Panc1 (cell line): ENCODE data around the gene ASPN. TPM values are rescaled to one million over a fixed set of nuclear protein-coding genes. Genes with fewer than 3 reads are reported as not detected.
"Not testable (repeated sequence)": the region's sequence is repeated elsewhere in the genome, so short reads cannot be mapped to it uniquely, and the experiment has no call there.

ENCODE experiments used
- ATAC-seq: fragments of 200-7000 bp; cut with Tn5 transposase; 2 replicates; pipeline ENCODE4 v1.9.1; 2020; ENCODE audit warnings: mild to moderate bottlenecking, moderate library complexity
- BruUV-seq: library from RNA; stranded (reverse); fragments of 400-500 nt; replicated peaks from 2 replicates; lab custom pipeline; 2021; lab: Mats Ljungman, UMichigan
- CTCF ChIA-PET: fragments of 300-600 bp; sonication (Branson Sonifier 250); formaldehyde crosslinking; loops from one replicate; lab custom pipeline; 2022; ENCODE audit warnings: antibody characterized with exemption; lab: Charles Lee
- POLR2A ChIA-PET: fragments of 300-600 bp; sonication (Branson Sonifier 250); formaldehyde crosslinking; loops from one replicate; lab custom pipeline; 2022; ENCODE audit warnings: antibody characterized with exemption; lab: Charles Lee
- DNase-seq: peaks from one replicate; pipeline ENCODE4 v3.0.0-alpha.2; 2010; ENCODE audit warnings: low read depth, low spot score
- H3K27ac ChIP-seq: 2 replicates; pipeline ENCODE4 v1.5.1; 2011; ENCODE audit warnings: mild to moderate bottlenecking, low read length, inconsistent platforms
- H3K27me3 ChIP-seq: fragments of 200-500 bp; sonication (Bioruptor generic); 2 replicates; pipeline ENCODE4 v1.6.0; 2014; ENCODE audit warnings: low read length, inconsistent platforms; ENCODE audit not compliant: control insufficient read depth, insufficient read depth
- H3K36me3 ChIP-seq: fragments of 200-500 bp; sonication (Bioruptor generic); 2 replicates; pipeline ENCODE4 v1.5.1; 2014; ENCODE audit warnings: inconsistent platforms, mild to moderate bottlenecking, low read length, moderate library complexity; ENCODE audit not compliant: control insufficient read depth, insufficient read depth
- H3K4me1 ChIP-seq: 2 replicates; pipeline ENCODE4 v1.5.1; 2011; ENCODE audit warnings: inconsistent platforms, mild to moderate bottlenecking, low read length, moderate library complexity; ENCODE audit not compliant: control insufficient read depth, insufficient read depth
- H3K4me3 ChIP-seq, 2 experiments: 2 replicates each; pipeline ENCODE4 v1.5.1; 2011 to 2012; ENCODE audit warnings: low read depth in 2 of 2, low read length in 2 of 2, mild to moderate bottlenecking in 2 of 2, inconsistent platforms in 1 of 2, moderate library complexity in 1 of 2
- H3K9me3 ChIP-seq: fragments of 200-500 bp; sonication (Bioruptor generic); 2 replicates; pipeline ENCODE4 v1.5.1; 2014; ENCODE audit warnings: low read depth, mild to moderate bottlenecking, inconsistent platforms, low read length, moderate library complexity; ENCODE audit not compliant: control insufficient read depth, insufficient read depth
- CTCF ChIP-seq: fragments of 450-650 bp; IDR thresholded peaks from 2 replicates; pipeline ENCODE4 v1.5.1; 2017; ENCODE audit warnings: mild to moderate bottlenecking
- POLR2AphosphoS5 ChIP-seq: IDR thresholded peaks from 2 replicates; pipeline ENCODE4 v1.6.1; 2012; ENCODE audit warnings: mild to moderate bottlenecking, low read depth, low read length, moderate library complexity
- SIN3A ChIP-seq: IDR thresholded peaks from 2 replicates; pipeline ENCODE4 v1.6.1; 2012; ENCODE audit warnings: low read depth, mild to moderate bottlenecking, low read length, moderate library complexity, borderline replicate concordance; ENCODE audit not compliant: insufficient read depth
- TCF7L2 ChIP-seq: IDR thresholded peaks from 2 replicates; pipeline ENCODE4 v1.6.1; 2011; ENCODE audit warnings: mild to moderate bottlenecking, low read depth, low read length, inconsistent platforms
- in situ Hi-C: cut with HindIII; loops from 2 replicates; pipeline ENCODE4 v1.10.0; 2016; ENCODE audit warnings: low sequenced_read_pairs, low pct_unique_long_range_greater_than_20kb
- intact Hi-C: fragments of 100-400 bp; cut with micrococcal nuclease; formaldehyde crosslinking; loops from one replicate; pipeline ENCODE4 v1.10.0; 2022; ENCODE audit not compliant: unreplicated experiment
- total RNA-seq: library from RNA; stranded (reverse); gene quantifications from one replicate; pipeline ENCODE4 v1.2.1, GENCODE V29; 2021; ENCODE audit not compliant: unreplicated experiment
- TF ChIP-seq, protein P1 (sequence below), 2 experiments: IDR thresholded peaks; 2 replicates each; pipeline ENCODE4 v1.6.1; 2011 to 2012; ENCODE audit warnings: low read depth in 2 of 2, control low read depth in 1 of 2, low read length in 1 of 2, mild to moderate bottlenecking in 1 of 2, moderate library complexity in 1 of 2; ENCODE audit not compliant: insufficient read depth in 1 of 2

Gene ASPN
- total RNA-seq, 1 experiment from 2014 or later: not detected

DNA sequence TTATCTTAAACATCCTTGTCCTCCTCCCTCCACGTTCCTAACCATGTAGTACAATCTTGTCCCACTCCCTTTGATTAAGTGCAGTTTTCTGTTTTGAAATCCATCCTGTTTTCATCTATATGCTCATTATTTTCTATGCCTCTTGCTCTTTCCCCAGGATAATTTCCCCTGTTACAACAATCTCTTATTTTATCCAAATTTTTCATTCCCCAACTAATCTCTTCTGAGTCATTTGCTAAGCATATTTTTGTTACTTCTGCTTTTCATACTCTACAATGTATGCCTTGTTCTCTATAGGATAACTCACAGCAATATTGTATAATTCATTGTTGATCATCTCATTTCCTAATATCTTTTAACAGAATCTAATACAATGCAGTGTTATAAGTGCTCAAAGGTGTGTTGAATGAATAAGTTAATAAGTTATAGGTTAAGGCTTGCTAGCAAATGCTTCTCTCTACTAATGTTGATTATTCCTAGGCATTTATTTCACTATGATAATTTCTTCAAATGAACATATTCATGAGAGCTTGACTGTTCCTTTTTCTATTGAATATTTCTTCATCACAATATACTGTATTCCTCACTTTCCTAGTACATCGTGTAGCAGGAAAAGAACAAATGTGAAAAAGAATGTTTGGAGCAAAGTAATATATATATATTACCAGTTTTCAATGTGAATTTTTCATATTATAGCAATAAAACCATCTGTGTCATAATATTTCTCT is 59.5 kb downstream of the ASPN start:
- POLR2A ChIA-PET: no interaction called here
- CTCF ChIA-PET: no interaction called here
- DNase-seq: no peak

DNA sequence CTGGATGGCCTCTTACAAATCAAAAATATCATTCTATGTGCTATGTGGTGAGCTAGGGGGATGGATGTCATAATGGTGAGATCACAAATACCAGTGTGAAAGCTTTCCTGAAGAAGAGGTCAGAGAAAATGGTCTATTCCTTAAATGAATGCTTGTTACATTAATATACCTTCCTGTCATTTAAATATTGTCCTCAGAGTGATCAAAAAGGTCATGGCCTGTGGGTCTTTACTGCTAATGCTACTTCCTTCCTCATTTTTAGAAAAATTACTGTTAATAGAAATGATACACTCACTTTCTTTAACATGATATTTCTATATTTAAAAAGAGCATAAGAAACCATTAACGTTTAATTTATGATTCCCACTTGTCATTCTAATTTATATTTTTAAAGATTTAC is 67.7 kb downstream of the ASPN start:
- CTCF ChIA-PET: no interaction called here
- intact Hi-C loops (no loop called here), in situ Hi-C loops (no loop called here)
- TF ChIP-seq SIN3A (no peak), CTCF (no peak), TCF7L2 (no peak), POLR2AphosphoS5 (no peak)
- TF ChIP-seq, protein P1, sequence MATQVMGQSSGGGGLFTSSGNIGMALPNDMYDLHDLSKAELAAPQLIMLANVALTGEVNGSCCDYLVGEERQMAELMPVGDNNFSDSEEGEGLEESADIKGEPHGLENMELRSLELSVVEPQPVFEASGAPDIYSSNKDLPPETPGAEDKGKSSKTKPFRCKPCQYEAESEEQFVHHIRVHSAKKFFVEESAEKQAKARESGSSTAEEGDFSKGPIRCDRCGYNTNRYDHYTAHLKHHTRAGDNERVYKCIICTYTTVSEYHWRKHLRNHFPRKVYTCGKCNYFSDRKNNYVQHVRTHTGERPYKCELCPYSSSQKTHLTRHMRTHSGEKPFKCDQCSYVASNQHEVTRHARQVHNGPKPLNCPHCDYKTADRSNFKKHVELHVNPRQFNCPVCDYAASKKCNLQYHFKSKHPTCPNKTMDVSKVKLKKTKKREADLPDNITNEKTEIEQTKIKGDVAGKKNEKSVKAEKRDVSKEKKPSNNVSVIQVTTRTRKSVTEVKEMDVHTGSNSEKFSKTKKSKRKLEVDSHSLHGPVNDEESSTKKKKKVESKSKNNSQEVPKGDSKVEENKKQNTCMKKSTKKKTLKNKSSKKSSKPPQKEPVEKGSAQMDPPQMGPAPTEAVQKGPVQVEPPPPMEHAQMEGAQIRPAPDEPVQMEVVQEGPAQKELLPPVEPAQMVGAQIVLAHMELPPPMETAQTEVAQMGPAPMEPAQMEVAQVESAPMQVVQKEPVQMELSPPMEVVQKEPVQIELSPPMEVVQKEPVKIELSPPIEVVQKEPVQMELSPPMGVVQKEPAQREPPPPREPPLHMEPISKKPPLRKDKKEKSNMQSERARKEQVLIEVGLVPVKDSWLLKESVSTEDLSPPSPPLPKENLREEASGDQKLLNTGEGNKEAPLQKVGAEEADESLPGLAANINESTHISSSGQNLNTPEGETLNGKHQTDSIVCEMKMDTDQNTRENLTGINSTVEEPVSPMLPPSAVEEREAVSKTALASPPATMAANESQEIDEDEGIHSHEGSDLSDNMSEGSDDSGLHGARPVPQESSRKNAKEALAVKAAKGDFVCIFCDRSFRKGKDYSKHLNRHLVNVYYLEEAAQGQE (IDR thresholded peaks at IDR 0.05; ENCODE audit: insufficient read depth in 1 of 2, low read depth in 2 of 2, low read length in 1 of 2): no peak
- no peaks in the 10 kb centered on the region for H3K4me1 ChIP-seq
- H3K27me3 ChIP-seq: no peaks in the 10 kb centered on the region
- H3K36me3 ChIP-seq: no peaks in the 10 kb centered on the region
- POLR2A ChIA-PET: no interaction called here
- ATAC-seq (no peak), DNase-seq (no peak)
- no peaks in the 10 kb centered on the region for H3K9me3 ChIP-seq
- H3K27ac ChIP-seq: no peak overlapping the region
- BruUV-seq: no TSS peak
- H3K4me3 ChIP-seq: no peak overlapping the region

More for the DNA sequence above, 59.5 kb downstream of the ASPN start:
- BruUV-seq: no TSS peak
- in situ Hi-C loops: no loop called here
- Histone ChIP-seq H3K27me3 (no peaks in the 10 kb centered on the region), H3K9me3 (no peaks in the 10 kb centered on the region), H3K4me1 (no peaks in the 10 kb centered on the region), H3K4me3 (no peak overlapping the region), H3K36me3 (no peaks in the 10 kb centered on the region), H3K27ac (no peak overlapping the region)
- no peak for ATAC-seq
- TF ChIP-seq TCF7L2 (no peak), POLR2AphosphoS5 (no peak), CTCF (no peak), SIN3A (no peak)
- TF ChIP-seq, protein P1 (IDR thresholded peaks at IDR 0.05; ENCODE audit: insufficient read depth in 1 of 2, low read depth in 2 of 2, low read length in 1 of 2): no peak
- intact Hi-C loops: no loop called here

DNA sequence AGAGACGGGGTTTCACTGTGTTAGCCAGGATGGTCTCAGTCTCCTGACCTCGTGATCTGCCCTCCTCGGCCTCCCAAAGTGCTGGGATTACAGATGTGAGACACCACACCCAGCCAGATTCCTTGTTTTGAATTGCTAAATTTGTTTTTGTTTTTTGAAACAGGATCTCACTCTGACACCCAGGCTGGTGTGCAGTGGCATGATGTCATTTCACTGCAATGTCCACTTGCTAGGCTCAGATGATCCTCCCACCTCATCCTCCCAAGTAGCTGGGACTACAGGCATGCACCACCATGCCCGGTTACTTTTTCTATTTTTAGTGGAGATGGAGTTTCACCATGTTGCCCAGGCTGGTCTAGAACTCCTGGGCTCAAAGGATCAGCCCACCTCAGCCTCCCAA is 71.1 kb downstream of the ASPN start:
- BruUV-seq, H3K27me3 ChIP-seq, in situ Hi-C loops, CTCF ChIA-PET, ATAC-seq, H3K4me3 ChIP-seq, H3K4me1 ChIP-seq, DNase-seq, H3K27ac ChIP-seq, POLR2A ChIA-PET, H3K9me3 ChIP-seq, intact Hi-C loops, H3K36me3 ChIP-seq: not testable (repeated sequence)
